GM19455 (cell line): Measurements from ENCODE around the gene STXBP6.
"Not testable (repeated sequence)": the region's sequence is repeated elsewhere in the genome, so short reads cannot be mapped to it uniquely, and the experiment has no call there.

Experiments
- ATAC-seq: cut with Tn5 transposase; IDR thresholded peaks from one replicate; pipeline ENCODE4 v1.9.1; 2021; ENCODE audit not compliant: unreplicated experiment

STXBP6 gene

DNA sequence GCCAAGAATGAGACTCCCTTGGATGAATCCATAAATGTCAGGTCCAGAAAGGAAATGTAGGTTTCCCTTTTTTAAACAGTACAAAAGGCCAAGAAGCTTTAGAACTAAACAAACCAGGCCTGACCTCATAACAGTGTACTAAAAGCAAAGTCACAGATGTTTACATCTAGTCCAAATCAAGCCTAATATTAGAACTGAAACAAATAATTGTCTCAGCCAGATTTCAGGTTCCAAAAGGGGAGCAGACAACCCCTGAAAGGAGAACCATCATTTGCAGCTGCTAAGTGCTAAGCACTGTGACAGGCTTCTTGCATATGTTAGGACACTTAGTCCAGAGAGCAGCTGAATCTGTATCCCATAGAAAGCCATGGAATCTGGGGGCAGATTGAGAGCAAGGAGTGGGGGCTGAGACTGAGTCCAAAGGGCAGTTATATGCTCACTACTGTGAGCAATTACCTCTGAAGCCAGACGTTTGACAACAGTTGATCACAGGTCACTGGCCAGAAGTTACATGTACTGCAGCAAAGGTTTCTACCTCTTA is 90.1 kb downstream of the STXBP6 start:
- no peak for ATAC-seq

DNA sequence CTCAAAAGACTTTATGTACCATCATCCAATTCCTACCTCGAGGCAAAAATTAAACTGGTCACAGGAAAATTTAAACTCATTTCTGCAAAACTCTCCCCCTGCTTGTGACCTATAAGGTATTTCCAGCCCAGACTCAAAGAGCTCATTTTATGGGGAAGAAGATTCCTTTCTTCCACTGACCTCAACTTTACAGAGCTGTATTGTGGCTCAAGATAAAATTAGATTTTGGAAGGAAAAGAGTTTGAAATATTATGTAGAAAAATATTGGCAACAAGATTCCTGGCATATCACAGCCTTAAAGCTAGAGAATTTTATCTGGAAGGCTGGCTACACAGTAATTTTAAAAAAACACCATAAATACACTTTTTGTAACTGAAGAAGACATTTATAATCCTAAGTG is 91.7 kb downstream of the STXBP6 start:
- ATAC-seq = no peak

DNA sequence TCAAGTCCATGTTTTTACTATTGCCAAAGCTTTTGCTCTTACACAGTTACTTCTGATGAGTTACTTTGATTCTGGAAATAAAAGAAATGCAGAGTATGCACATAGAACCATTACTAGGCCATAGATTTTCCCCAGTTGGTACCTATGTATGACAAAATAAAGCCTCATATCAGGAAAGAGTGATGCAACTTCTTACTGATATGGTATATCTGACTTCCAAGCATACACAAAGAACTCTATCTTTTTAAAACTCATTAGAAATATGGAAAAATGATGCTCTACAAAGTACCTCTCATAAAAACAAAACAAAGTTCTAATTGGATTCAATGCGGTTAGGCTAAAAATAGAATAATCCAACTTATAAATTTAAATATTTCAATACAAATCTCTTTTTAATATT is 92.1 kb downstream of the STXBP6 start:
- no peak for ATAC-seq

DNA sequence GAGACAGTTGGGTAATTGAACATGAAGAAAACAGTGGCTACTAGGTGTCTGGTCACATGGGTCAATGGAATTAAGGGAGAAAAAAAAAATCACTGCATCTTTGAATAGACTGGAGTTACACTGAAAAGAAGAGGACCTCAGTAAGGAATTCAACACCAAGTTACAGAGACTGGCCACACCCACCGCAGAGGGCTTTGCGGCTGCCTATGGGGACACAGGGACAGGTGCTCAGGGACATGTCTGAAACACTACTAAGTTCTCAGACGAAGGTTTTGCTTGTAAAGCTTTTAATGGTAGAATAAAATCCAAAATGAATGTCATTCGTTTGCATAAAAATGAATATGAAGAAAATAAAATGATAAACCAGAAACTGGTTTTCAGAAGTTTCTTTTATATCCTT is 93.8 kb downstream of the STXBP6 start:
- ATAC-seq = no peak

DNA sequence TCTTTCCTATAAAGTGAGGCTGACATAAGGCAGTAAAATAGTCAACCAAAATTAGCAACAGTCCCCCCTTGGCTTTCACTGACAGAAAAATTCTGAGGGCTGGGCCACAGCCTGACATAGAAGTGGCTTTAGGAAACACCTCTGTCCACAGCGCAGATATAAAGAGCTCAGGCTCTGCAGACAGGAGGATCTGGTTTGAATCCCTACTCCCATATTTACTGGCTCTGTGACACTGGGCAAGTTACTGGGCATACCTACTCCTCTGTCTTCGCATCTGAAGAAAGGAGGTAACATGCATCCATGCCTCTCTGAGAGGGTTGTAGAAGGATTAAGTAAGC is 95.3 kb downstream of the STXBP6 start:
- no peak for ATAC-seq

DNA sequence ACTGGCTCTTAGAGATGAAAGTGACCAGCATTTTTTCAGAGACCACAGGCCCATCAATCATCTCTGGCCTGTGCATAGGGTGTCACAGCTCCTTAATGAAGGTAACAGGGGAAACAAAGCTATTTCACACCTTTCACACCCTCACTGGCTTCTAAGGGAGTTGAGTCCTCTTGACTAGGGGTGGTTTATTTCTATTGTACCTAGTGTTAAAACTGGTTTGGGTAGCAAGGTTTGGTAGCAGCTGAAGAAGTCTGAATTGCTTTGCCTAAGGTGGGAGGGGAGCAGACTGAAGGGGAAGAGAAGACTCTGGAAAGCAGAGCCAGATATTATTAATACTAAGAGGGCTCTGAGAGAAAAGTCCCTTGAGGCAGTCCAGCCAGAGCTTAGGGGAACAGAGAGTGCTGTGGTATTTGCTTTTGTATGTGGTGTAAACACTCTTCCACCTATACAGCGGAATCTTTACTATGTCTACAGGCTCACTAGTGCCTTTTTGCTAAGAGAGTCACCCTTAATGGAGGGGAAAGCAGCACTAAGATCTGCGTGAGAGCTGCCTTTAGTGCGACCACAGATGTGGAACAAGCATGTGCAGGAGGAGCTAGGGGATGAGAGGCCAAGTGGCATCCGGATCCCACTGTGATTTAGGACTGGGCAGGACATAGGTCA is 95.8 kb downstream of the STXBP6 start:
- no peak for ATAC-seq

DNA sequence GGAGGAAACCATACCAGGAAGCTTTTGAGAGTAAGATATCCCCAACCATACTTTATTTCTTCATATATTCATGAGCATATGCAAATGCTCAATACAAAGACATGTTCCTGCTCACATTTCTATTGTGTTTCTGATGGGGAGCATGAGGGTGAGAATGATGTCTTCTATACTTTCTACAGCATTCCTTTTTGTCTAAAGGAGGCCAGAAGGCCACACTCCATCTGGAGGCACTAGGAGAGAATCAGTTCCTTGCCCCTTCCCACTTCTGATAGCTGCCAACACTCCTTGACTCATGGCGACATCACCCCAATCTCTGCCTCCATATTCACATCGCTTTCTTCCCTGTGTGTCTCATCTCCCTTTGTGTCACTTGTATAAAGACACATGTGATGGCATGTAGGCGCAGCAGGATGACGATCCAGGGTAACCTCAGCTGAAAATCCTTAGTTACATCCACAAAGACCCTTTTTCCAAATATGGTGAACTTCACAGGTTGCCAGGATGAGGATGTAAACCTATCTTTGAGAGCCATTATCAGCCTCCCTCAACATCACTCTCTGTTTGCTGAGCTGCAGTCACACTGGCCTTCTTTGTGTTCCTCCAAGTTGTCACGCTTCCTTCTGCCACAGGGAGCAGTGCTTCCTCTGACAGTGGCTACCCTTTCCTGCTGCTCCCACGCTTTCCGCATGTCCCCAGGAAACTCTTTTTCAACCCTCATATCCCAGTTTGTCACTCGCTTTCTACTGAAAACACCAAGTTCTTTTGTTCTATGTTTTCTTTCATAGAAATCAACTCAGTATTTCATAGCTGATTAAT is 96.9 kb downstream of the STXBP6 start:
- no peak for ATAC-seq

DNA sequence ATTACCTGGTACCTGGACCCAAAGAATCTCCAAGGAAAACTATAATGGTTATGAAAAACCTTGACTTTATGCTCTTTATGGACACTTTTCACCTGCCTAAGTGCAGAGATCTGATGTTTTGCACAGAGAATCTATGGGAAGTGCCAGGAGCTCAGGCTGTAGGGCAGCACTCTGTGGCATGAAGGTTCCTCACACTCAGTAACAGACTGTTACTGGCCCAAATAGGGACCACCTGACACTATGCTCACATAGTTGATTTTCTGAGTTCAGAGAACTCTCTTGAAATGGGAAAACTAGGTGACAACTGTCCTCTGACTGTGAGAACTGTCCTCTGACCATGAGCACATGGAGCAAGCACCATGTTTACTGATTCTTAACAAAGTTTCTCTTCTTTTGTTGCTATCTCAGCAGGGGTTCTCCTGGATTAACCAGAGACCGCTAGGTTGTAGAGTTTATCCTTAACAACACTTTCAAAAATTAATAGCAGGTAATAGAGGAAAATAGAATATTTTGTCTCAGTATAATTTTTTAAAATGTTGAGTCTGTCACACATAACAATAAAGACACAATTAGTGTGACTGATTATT is 101.6 kb downstream of the STXBP6 start:
- no peak for ATAC-seq

DNA sequence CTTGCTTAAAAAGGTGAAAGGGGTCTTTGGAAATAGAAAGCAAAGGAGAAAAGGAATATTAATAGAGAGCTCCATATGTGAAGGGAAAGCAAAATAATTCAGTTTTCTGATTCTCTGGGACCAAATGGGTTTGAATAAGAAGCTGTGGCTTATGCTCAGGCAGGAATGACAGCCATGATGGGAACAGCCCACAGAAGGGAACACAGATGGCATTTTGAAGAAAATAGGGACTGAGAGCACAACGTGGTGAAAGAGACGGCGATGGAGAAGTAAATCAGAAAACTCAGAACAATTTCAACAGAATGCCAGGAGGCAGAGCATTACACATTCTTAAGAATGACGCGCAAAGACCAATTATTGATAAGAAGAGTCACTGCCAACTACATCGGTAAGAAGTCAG is 102.8 kb downstream of the STXBP6 start:
- ATAC-seq = no peak

DNA sequence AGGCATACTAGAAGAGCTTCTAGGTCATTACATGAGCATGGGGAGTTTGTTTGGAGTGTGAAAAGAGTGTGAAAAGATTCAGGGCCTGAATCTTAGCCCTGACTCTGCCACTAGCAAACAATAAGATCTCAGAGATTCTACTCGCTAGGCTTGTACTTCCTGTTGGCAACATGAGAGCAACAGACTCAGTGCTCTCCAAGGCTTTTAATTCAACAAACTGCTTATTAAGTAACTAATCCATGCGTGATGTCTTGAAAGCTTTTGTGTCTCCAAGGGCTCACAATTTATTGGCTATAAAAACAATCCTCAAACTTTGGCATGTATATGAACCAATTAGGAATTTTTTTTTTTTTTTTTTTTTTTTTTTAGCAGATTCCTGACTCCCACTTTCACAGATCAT is 105.1 kb downstream of the STXBP6 start:
- ATAC-seq = no peak

DNA sequence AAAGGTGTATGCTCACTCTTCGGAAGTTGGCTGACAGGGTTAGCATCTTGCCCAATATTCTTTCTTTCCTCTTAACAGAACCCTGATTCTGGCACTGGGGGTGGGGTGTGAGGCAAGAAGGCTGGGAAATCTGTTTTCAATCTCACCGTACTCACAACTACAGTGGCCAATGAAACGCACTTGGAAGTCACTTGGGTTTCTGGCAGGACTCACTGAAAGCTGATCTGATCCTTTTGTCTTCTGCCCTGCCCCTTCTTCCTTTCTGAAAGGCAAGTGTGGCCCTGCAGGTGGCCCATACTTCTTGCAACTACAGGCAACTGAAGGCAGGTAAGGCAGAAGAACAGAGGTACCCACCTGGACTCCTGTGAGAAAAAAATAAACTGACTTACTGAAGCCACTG is 106.9 kb downstream of the STXBP6 start:
- ATAC-seq = no peak

DNA sequence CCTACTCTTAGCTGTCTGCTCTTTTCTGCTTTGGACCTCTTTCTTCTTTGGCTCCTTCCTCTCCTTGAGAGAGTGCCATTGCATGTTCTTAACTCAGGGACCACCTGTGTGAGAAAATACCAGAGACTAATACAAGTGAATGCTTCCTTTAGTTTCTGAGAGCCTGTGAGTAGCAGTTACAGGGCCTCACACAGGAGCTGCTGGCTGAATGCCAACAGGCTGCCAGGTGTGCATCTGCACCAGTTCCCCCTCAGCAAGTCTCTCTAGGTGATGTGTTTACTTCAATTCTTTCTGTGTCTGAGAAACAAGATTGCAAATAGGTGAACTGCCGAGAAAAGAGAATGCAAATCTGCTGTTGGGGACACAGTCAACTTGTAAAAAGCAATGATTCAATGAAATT is 108.2 kb downstream of the STXBP6 start:
- no peak for ATAC-seq

DNA sequence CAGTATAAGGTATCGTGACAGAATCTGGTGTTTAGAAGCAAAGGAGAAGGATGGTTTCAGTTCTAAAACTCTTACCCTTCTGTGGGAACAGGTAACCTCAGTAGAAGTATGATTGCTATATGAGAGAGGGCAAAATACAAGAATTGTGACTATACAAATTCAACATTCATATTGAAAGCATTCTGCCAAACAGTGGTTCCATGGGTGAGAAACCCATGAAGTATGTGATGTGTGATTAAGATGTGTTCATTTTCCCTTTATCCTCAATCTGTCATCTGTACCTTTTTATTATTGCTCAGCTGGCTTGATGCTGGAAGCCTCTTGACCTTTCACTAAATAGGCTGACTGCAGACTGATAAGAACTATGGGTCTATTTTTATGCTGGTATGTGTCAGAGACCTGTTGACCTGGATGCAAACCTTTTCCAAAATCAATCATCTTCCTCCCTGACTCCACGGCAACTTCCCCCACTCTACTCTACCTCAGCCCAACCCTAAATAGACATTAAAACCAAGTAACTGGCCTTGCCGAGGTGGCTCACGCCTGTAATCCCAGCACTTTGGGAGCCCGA is 109.6 kb downstream of the STXBP6 start:
- no peak for ATAC-seq

DNA sequence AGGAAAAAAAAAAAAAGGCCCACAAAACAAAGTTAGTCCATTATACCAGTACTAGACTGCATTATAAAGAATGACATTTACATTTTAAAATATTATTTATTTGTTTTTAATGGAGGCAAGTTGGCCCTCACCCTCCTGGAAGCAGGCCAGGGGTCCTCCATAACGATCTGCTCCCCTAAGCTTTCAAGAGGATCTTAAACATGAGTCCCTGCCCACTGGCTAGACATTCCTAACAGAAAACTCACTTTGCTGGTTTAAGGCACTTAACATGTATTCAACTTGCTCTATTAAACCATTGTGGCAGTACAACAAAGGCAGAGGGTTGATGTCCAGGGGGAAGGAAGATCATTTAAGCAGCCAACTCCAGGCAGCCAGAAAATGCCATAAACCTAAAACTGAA is 111.4 kb downstream of the STXBP6 start:
- ATAC-seq = no peak

DNA sequence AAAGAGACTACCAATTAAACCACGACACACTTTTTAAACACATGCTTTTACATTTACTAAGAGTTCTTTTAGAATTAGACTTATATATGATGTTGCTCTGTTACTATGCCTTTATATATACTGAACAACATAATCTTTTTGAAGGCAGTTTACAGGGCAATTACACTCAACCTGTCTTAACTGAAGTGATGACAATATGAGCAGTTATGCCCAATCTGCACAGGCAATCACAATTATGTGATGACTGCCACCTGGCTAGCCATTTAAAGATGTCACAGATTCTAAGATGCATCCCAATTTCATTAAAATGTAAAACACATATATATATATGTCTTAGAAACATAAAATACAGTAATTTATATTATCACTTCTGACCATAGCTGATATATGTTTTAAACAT is 112.6 kb downstream of the STXBP6 start:
- no peak for ATAC-seq

DNA sequence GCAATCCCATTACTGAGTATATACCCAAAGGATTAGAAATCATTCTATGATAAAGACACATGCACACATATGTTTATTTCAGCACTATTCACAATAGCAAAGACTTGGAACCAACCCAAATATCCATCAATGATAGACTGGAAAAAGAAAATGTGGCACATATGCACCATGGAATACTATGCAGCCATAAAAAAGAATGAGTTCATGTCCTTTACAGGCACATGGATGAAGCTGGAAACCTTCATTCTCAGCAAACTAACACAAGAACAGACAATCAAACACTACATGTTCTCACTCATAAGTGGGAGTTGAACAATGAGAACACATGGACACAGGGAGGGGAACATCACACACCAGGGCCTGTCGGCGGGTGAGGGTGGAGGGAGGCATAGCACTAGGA is 113.2 kb downstream of the STXBP6 start:
- not testable (repeated sequence) for ATAC-seq

DNA sequence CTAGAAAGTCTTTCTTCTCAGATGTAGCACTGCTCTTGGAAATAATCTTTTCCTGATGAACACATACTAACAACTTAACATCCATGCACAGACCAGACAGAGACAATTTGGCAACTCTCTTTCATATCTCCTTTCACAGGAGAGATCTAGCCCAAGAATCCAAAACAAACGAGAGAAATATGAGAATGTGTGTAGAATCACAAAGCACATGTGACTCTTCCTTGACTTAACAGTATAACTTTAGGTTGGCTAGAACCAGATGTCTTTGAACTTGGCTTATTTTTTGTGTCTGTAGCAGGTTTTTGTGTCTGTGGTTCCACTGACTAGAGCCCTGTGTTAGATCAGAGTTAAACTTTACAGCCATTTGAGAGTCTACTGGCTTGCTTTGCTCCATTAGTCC is 114.2 kb downstream of the STXBP6 start:
- ATAC-seq = no peak

DNA sequence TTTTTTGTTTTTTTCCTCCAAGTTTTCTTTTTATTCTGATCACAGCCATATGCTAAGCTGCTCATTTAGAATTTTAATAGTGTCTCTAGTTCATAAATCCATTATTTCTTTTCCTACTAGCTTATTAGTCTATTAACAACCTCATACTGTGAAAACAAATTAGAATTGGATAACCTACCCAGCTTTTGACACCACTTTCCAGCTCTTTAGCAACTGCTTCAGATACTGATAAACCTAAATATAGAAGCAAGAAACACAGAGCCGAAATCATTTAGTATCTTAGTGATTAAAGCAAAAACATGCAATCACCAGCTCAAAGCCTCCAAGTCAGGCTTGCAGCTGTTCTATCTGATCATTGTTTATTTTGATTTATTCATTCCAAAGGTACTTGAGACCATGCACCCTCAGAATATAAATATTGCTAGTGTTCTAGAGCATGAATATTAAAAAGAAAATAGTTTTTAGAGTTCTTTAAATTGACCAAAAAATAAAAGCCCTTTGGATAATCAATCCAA is 121.5 kb downstream of the STXBP6 start:
- ATAC-seq = no peak

DNA sequence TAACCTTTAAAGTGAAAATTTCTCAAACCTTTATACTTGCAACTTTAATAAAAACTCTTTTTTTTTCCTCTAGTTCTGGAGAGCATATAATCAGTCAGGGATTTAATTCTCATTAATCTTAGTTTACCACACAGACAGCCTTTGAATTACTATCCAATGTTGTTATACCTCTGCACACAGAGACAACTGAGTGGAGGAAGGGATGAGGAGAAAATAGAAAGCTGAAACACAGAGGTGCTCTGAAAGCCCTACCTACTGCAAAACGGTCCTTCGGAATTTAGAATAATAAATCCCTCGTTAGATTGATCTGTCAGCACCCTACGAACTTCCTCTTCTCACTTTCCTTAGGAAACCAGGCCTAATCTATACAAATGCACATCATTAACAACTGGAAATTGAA is 122.1 kb downstream of the STXBP6 start:
- no peak for ATAC-seq

DNA sequence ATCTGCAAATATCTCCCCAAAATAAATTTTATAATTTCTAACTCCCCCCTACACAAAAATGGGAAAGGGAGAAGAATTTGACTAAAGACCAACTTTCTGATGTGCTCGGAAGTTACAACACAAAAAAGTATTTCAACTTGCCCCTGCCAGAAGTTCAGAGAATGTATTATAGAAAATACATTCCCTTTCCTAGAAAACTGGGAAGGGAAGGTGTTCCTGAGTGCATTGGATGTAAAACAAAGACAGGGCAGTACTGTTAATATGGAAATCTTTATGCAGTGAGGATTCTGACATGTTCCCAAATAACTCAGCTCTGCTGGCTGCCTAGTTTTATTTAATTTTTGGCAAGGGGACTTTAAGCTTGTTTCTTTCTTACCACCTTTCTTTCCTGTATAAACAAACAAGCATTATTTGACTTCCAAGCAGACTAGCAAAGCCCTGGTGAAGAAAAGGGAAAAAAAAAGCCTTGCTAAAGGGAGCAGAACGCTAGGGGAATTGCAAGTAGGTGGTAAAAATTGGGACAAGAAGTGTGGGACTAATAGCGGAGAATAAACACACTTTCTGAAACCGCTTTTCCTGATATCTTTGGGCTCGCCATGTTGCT is 124.1 kb downstream of the STXBP6 start:
- ATAC-seq = no peak

DNA sequence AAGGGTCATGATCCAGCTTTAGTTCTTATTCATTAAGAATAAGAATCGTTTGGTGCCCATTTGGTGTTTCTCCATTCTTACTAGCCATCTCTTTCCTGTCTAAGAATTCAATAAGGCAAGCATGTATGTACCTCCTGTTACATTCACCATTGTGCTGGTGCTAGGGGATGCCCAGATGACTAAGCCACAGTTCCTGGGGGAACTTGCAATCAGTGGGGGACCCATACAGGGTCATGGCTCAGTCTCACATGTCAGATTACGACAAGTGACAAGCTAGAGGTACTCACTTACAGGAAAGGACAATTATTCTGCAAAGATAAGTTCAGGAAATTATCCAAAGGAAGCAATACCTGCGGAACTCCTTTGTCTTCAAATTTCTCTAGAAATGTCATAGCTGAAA is 125.4 kb downstream of the STXBP6 start:
- no peak for ATAC-seq
